GM19438 (cell line): Measurements from ENCODE around the gene DRAM1.
A peak's percentile ranks its signal among the peaks of the same experiment; 100 is the strongest.
"Not testable (repeated sequence)": the region's sequence is repeated elsewhere in the genome, so short reads cannot be mapped to it uniquely, and the experiment has no call there.

ENCODE experiments used
- ATAC-seq: cut with Tn5 transposase; IDR thresholded peaks from one replicate; pipeline ENCODE4 v1.9.1; 2021; ENCODE audit warnings: low read depth; ENCODE audit not compliant: unreplicated experiment

DRAM1 gene

GRCh38 chr12:101858361-101858760, 19.0 kb upstream of the DRAM1 start:
- no peak for ATAC-seq

DNA sequence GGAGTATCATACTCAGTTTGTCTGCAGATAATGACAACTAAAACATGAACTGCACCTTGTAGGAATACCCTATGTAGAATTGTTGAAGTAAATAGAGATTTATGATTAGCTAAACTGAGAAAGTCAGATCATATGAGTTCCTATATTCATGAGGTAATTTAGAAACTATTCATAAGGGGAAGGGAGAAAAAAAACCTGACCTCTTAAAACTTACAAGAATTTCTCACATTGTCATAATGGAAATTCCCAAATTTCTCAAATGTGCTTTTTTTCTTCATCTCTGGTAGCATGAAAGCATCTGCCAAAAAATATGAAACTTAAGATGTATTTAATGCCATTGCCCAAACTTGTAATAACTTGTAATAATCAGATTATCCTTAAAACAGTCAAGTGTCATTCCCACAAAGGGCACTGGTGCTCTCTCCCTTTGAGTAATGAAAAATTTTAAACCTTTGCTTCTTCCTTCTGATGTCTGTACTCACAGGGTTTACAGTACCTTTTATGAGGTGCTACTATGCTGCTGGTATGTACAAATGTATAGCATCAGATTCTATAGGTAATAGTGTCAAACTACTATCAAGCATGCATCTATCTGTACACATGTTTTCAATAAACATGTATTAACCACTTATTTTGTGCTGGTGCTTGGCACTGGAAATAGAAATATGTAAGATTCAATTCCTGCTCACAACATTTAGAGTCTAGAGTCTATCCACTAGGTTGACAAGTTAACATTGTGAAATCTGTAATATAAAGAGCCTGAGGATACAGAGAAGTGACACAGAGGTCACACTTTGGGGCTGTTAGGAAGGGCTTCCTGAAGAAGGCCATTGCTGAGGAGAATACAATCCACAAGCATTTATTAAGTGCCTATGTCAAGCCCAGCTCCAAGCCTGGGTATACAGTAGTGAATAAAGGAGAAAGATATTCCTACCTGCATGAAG, 17.4 kb upstream of the DRAM1 start:
- peak; percentile 31 for ATAC-seq

- not testable (repeated sequence) for ATAC-seq
Measured at GRCh38 chr12:101861688-101862087, 15.7 kb upstream of the DRAM1 start.

DNA sequence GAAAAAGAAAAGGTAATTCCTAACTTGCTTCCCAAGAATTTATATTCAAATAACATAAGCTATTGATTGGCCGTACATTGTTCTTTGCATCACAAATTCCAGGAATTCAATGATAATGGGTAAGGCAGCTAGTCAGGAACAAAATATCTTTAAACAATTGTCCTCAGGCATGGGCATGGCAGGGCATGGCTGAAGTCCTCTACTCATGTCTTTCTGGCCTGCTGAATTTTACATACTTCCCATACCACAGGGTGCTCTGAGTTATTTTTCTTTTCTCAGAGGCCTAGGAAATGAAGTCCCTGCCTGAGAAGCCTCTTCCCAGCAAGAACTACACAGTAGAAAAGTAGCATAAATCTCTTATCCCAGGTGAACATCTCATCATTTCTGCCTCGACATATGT, 15.1 kb upstream of the DRAM1 start:
- ATAC-seq = no peak

- no peak for ATAC-seq
Measured at GRCh38 chr12:101863981-101864380, 13.4 kb upstream of the DRAM1 start.

GRCh38 chr12:101866615-101867373, 10.6 kb upstream of the DRAM1 start:
- no peak for ATAC-seq

DNA sequence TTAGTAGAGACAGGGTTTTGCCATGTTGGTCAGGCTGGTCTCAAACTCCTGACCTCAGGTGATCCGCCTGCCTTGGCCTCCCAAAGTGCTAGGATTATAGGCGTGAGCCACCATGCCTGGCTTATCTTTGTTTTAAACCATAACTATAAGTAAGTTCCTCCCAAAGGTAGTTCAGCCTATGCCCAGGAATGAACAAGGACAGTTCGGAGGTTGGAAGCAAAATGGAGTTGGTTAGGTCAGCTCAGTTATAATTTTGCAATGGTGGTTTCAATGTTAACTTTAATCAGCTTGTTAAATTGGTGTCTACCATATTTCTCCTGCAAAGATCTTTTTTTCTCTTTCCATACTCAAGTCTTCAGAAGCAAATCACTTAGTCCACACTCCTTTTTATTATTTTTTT, 9.8 kb upstream of the DRAM1 start:
- not testable (repeated sequence) for ATAC-seq

GRCh38 chr12:101870925-101871324, 6.5 kb upstream of the DRAM1 start:
- ATAC-seq = no peak

DNA sequence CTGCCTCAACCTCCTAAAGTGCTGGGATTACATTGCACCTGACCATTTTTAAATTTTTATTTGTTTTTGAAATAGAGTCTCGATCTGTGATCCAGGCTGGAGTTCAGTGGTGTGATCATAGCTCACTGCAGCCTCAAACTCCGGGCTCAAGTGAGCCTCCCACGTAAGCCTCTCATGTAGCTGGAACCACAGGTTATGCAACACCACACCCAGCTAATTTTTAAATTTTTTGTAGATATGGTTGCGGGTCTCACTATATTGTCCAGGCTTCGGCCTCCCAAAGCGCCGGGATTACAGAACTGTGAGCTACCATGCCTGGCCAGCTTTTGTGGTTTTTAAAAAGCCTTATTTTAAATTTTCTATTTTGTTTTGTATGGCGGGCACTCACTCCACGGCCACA, 2.2 kb upstream of the DRAM1 start:
- no peak for ATAC-seq

DNA sequence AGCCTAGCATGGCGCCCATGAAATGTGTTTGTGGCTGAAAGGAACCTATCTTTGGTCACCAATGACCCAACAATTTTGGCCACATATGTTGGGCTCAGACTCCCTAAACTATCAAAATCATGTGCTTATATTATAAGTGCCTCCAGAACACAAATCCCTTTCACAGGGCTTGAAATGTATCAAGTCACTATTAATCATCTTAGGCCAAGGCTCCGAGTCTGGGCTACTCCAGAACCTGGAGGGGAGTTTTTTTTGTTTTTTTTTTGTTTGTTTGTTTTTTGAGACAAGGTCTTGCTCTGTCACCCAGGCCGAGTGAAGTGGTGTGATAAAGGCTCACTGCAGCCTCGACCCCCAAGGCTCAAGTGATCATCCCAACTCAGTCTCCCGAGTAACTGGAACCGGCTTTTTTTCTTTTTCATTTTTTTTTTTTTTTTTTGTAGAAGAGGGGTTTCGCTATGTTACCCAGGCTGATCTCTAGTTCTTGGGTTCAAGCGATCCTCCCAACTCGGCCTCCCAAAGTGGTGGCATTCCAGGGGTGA, 989 bp upstream of the DRAM1 start:
- no peak for ATAC-seq

GRCh38 chr12:101877806-101878242, 444 bp downstream of the DRAM1 start:
- peak; percentile 23 for ATAC-seq

- no peak for ATAC-seq
Measured at GRCh38 chr12:101878243-101878821, 952 bp downstream of the DRAM1 start.

GRCh38 chr12:101880769-101881168, 3.4 kb downstream of the DRAM1 start:
- no peak for ATAC-seq

DNA sequence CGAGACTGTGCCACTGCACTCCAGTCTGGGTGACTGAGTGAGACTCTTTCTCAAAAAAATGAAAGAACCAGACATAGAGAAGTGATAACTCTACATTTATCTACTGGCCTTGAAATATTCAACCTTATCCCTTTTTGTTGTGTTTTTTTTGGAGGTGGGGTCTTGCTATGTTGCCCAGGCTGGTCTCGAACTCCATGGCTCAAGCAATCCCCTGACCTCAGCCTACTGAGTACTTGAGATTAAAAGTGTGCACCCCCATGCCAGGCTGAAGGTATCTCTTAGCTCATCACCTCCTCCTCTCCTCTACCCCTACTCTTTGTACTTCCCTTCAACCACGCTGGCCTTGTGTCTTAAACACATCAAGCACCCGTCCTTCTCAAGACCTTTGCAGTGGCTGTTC, 3.8 kb downstream of the DRAM1 start:
- ATAC-seq = no peak

DNA sequence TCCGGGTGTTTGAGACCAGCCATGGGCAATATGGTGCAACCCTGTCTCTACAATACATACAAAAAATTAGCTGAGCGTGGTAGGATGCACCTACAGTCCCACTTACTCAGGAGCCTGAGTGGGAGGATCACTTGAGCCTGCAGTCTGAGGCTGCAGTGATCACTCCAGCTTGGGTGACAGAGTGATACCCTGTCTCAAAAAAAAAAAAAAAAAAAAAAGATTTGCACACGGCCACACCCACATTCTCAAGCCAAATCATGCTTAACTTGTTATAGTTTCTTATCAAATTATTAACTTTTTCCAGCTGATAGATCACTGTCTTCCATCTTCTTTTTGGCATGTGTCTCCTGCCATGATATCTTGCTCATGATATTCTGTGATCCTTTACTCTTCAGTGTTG, 6.8 kb downstream of the DRAM1 start:
- no peak for ATAC-seq

DNA sequence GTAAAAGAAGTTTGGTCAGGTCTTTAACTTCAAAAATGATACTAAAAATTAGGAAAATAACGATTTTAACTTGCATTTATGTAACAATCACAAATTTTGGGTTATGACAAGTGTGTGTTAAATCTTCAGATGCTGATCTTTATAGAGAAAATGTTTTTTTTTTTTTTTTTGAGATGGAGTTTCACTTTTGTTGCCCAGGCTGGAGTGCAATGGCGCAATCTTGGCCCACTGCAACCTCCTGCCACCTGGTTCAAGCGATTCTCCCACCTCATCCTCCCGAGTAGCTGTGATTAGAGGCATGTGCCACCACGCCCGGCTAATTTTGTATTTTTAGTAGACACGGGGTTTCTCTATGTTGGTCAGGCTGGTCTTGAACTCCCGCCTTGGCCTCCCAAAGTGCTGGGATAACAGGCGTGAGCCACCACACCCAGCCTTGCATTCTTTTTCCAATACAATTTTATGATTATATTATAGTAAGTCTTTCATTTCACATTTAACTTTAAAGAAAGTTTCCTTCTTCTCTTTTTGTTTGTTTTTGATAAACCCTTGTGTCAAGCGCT, 7.5 kb downstream of the DRAM1 start:
- ATAC-seq = not testable (repeated sequence)

- peak; percentile 62 for ATAC-seq
Measured at GRCh38 chr12:101885912-101886561, 8.7 kb downstream of the DRAM1 start.

- no peak for ATAC-seq
Measured at GRCh38 chr12:101889211-101889752, 11.9 kb downstream of the DRAM1 start.

DNA sequence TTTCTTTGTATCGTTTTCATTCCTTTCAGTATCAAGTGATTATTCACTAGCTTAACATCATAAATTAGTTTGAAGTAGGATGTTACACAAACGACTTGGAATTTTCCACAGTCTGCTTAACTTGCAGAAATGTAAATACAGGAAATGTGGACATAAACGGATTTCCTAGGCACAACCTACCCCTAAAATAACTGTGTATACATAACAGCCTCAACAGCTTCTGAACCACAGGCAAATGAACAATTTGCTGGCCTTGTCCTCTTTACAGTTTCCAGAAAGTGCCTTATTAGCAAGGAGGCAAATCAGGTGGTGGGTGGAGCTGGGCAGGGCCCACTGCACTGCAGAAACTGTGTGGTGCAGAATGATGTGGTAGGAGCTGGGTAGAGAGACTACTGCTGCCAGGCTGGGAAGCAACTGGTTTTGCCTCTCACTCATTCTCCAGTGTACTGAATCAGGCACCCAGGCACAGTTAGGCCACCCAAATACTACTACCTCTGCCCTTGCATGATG, 14.1 kb downstream of the DRAM1 start:
- peak; percentile 84 for ATAC-seq

DNA sequence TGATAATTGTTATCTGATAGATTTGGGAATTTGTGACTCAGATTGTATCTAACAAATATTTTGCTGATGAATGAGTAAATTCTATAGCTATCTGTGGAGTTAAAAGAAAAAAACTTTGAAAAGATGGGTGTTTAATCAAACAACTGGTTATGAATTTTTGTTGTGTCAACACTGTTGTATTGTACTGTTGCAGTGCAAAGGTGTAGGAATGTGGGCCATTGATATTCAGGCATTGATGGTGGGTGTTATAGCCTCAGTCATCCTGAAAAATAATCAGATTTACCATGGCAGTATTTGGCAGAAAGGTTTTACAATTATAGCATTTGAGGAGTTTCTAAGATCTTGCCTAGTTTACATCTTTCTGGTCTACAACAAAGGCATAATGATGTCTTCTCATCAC, 15.4 kb downstream of the DRAM1 start:
- ATAC-seq = no peak
